GM21381 (cell line): Measurements from ENCODE around the gene PRKCE.

Source experiments
- ATAC-seq: cut with Tn5 transposase; IDR thresholded peaks from one replicate; pipeline ENCODE4 v1.9.1; 2021; ENCODE audit warnings: mild to moderate bottlenecking, moderate library complexity; ENCODE audit not compliant: unreplicated experiment

Gene PRKCE

GRCh38 chr2:45951025-45951727, 299.7 kb downstream of the PRKCE start:
- no peak for ATAC-seq

GRCh38 chr2:45952591-45952990, 301.1 kb downstream of the PRKCE start:
- no peak for ATAC-seq

DNA sequence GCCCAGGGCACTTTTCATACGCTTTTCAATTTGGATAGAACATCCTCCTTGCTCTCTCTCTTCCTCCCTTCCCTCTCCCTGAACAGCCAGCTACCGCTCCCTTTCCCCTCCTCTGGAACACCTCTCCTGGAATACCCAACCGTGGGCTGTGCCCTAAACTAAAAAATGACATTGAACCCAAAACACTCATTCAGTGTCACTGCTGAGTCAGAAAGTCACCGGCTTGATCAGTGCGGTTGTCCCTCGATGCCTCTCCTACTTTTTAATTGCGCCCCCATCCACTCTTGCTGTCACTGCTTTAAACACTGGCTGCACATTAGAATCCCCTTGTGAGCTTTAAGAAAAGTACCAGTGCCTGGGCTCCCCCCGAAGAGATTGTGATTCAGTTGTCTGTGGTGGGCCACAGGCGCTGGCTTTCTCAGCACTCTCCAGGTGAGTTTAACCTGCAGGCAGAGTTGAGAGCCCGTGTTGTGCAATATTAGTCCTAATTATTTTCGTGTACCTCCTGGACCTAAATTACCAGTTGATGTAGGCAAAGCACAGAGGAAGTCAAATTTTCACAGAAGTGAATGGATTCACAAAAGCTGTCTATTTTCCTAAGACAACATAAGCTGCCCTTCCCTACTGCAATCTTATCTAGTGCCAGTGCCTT, 302.0 kb downstream of the PRKCE start:
- no peak for ATAC-seq

DNA sequence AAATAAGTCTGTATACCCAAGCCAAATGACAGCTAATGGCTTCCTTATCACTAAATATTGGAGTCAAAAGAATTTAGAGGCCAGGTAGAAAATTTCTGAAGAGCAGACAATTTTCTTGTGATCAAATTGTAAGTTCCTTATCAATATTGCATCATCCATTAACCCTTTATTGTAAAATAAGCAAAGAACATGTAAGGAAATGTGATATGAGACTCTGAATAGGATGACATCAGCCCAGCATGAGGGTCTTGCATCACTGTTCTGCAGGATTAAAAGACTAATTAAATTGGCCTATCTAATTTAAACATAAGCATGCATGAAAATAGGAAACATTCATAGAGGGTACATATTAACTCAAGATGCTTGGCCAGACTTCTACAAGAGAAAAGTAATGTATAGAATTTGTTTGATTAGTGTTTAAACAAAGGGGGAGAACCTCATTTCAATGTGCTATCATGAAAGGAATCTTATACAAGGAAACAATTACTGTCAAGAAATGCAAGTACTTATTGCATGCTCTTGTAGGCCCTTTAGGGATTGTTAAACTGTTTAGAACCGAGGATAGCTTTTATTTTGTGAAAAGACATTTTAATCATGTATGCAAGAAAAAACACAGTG, 302.9 kb downstream of the PRKCE start:
- ATAC-seq: no peak

- no peak for ATAC-seq
Measured at GRCh38 chr2:45957533-45958227, 306.2 kb downstream of the PRKCE start.

- no peak for ATAC-seq
Measured at GRCh38 chr2:45960057-45960863, 308.8 kb downstream of the PRKCE start.

DNA sequence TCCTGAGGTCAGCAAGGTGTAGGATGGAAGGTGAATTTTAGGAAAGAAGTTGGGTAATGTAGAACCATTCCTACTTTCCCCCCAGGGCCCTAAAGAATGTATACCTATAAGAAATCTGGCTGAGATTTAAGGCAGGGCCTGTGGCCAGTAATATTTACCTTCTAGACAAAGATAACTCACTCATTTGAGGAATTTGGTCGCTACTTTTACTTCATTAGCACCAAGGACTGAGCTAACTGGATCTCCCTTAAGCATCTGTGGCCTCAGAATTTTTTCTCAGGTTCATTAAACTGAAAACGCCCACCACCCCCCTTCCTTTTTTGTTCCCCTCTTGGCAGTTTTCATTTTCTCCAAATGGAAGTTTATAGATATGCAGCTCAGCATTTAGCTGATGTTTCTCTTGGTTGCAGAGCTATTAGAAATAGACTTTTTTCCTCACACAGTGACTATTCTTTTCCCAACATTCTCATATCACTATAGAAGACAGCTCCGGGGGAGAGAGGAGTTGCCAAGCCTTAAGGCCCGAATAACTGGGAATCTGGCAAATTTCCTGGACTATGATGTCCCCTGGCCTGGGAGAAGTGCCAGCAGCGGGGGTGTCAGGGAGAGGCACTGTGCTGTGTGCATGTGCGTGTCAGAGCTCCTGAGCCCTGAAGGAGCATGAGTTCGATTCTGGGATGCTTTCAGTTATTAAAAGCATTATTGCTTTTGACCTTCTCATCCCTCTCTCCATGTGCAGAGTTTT, 310.9 kb downstream of the PRKCE start:
- no peak for ATAC-seq

DNA sequence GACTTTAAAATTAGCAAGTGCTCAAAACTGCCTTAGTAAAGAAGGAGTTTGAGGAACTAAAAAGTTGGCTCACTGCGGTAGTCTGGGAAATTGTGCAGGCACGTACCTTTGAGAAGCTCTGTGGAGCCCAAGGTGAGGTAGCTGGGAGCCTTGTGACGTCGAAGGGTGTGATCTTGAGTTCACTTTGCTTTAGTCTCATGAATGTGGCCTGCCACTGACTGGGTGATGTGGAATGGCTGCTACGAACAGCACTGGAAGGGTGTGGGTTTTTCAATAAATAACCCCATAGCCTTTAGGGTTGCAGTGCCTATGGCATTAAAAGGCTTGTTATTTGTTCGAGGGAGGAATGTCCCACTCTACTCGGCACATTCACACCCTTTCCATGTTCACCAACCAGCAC, 312.3 kb downstream of the PRKCE start:
- no peak for ATAC-seq

- ATAC-seq: no peak
Measured at GRCh38 chr2:45964223-45964841, 312.9 kb downstream of the PRKCE start.

- no peak for ATAC-seq
Measured at GRCh38 chr2:45964906-45965305, 313.4 kb downstream of the PRKCE start.

GRCh38 chr2:45965871-45966498, 314.5 kb downstream of the PRKCE start:
- ATAC-seq: no peak

GRCh38 chr2:45968946-45969584, 317.6 kb downstream of the PRKCE start:
- no peak for ATAC-seq

GRCh38 chr2:45973426-45973825, 322.0 kb downstream of the PRKCE start:
- no peak for ATAC-seq

- ATAC-seq: no peak
Measured at GRCh38 chr2:45974056-45974455, 322.6 kb downstream of the PRKCE start.

GRCh38 chr2:45974762-45975408, 323.4 kb downstream of the PRKCE start:
- peak; percentile 61 for ATAC-seq

GRCh38 chr2:45975752-45976517, 324.5 kb downstream of the PRKCE start:
- no peak for ATAC-seq

GRCh38 chr2:45978302-45978859, 326.9 kb downstream of the PRKCE start:
- no peak for ATAC-seq
